ENCODE results near the gene AIRE. TPM values are rescaled to one million over a fixed set of nuclear protein-coding genes. Genes with fewer than 3 reads are reported as not detected.

The AIRE gene
- total RNA-seq, 1 donor from 2014 or later: not detected

DNA sequence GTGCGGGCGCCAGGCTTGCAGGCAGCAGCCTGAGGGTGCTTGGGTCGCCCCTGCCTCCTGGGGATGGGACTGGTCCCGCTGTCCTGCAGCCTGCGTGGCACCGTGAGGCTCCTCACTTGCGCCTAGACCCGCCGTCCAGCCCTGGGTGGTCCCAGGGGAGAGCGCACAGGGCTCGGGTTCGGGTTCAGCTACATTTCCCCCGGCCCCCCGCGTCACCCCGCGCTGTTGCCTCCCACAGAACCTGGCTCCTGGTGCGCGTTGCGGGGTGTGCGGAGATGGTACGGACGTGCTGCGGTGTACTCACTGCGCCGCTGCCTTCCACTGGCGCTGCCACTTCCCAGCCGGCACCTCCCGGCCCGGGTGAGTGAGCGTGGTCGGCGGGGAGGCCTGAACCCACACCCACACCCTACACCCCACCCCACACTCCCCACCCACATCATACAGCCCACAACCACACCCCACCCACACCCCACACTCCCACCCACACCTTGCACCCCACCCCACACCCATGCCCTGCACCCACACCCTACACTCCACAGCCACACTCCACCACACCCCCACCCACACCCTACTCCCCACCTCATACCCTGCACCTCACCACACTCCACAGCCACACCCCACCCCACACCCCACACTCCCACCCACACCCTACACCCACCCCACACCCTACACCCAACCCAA, 8.0 kb downstream of the AIRE start:
- intact Hi-C loops (cut with micrococcal nuclease): no loop called here
- ChIA-PET POLR2A (interaction anchor here (1.0 kb wide), 1 partner anchor 39 kb away, joined by 5 read pairs; no protein-coding TSS in a partner anchor), CTCF (no interaction called here)
- H3K9me3 Mint-ChIP-seq: no peaks in the 10 kb centered on the region
- DNase-seq: no peak
- H3K4me1 Mint-ChIP-seq: peaks cover 46% of the 10 kb centered on the region
- TF ChIP-seq, protein P1, sequence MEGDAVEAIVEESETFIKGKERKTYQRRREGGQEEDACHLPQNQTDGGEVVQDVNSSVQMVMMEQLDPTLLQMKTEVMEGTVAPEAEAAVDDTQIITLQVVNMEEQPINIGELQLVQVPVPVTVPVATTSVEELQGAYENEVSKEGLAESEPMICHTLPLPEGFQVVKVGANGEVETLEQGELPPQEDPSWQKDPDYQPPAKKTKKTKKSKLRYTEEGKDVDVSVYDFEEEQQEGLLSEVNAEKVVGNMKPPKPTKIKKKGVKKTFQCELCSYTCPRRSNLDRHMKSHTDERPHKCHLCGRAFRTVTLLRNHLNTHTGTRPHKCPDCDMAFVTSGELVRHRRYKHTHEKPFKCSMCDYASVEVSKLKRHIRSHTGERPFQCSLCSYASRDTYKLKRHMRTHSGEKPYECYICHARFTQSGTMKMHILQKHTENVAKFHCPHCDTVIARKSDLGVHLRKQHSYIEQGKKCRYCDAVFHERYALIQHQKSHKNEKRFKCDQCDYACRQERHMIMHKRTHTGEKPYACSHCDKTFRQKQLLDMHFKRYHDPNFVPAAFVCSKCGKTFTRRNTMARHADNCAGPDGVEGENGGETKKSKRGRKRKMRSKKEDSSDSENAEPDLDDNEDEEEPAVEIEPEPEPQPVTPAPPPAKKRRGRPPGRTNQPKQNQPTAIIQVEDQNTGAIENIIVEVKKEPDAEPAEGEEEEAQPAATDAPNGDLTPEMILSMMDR (IDR thresholded peaks at IDR 0.05): no peak
- no peak overlapping the region for H3K27ac Mint-ChIP-seq
- no peak overlapping the region for H3K4me3 Mint-ChIP-seq
- H3K27me3 Mint-ChIP-seq: no peaks in the 10 kb centered on the region
- ATAC-seq (ENCODE audit: low read depth): no peak
- H3K36me3 Mint-ChIP-seq (ENCODE audit: low read depth): no peaks in the 10 kb centered on the region

DNA sequence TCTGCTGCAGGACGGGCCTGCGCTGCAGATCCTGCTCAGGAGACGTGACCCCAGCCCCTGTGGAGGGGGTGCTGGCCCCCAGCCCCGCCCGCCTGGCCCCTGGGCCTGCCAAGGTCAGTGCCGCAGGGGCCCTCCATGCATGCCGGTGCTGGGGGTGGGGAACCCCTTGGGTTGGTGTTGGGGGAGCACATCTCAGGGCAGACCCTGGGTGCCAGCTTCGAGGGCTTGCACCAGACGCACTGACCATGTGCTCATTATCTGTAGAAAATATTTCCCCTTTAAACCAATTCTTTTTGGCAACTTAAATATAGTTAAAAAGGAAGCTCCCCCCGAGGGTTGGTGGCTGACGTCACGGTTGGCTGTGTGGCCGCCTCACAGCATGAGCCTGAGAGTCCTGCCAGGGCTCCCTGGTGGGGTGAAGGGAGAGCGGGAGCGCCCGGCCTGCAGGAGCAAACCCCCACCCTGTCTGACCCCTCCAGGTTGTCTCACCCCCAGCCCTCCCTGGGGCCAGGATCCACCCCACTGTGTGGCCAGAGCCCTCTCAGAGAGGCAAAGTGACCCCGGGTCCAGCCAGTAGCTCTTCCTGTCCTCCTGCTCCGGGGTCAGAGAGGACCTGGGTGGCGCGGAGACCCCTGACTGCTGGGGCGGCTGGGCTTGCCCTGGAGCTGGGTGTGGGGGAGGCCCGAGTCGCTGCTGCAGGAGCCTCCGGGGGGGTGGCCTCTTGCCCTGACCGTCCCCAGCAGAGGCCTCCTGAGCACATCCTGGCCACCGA, 8.9 kb downstream of the AIRE start:
- no peak overlapping the region for H3K4me3 Mint-ChIP-seq
- H3K27me3 Mint-ChIP-seq: no peaks in the 10 kb centered on the region
- H3K36me3 Mint-ChIP-seq (ENCODE audit: low read depth): no peaks in the 10 kb centered on the region
- TF ChIP-seq, protein P1 (IDR thresholded peaks at IDR 0.05): no peak
- POLR2A ChIA-PET: interaction anchor here (1.0 kb wide), 1 partner anchor 40 kb away, joined by 5 read pairs; no protein-coding TSS in a partner anchor
- DNase-seq (no peak), ATAC-seq (ENCODE audit: low read depth) (no peak)
- H3K9me3 Mint-ChIP-seq: no peaks in the 10 kb centered on the region
- H3K27ac Mint-ChIP-seq: no peak overlapping the region
- intact Hi-C loops (cut with micrococcal nuclease): no loop called here
- H3K4me1 Mint-ChIP-seq: peaks cover 53% of the 10 kb centered on the region
- CTCF ChIA-PET: no interaction called here

DNA sequence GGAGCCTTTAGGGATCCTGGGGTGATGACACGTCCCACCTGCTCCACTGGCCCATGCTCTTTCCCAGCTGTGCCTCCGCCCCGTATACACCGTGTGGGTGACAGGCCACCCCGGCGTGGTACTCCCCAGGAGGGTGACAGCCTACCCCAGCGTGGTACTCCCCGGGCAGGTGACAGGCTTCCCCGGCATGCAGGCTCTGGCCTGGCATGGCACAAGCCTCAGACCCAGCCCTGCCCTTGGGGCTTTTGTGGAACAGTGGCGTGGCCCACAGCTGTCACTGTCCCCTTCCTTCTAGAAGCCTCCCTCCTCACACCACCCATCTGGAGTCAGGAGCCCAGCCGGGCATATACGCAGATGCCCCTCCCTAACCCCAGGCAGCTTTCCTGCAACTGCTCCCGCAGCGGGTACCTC, 9.5 kb downstream of the AIRE start:
- no peaks in the 10 kb centered on the region for H3K27me3 Mint-ChIP-seq
- ChIA-PET CTCF (no interaction called here), POLR2A (interaction anchor here (1.0 kb wide), 1 partner anchor 41 kb away, joined by 5 read pairs; no protein-coding TSS in a partner anchor)
- ATAC-seq (ENCODE audit: low read depth) (no peak), DNase-seq (no peak)
- H3K36me3 Mint-ChIP-seq (ENCODE audit: low read depth): no peaks in the 10 kb centered on the region
- peak overlapping the region; percentile 24 for H3K4me3 Mint-ChIP-seq
- H3K27ac Mint-ChIP-seq: no peak overlapping the region
- TF ChIP-seq, protein P1 (IDR thresholded peaks at IDR 0.05): no peak
- H3K9me3 Mint-ChIP-seq: no peaks in the 10 kb centered on the region
- peaks cover 53% of the 10 kb centered on the region for H3K4me1 Mint-ChIP-seq
- intact Hi-C loops (cut with micrococcal nuclease): no loop called here

DNA sequence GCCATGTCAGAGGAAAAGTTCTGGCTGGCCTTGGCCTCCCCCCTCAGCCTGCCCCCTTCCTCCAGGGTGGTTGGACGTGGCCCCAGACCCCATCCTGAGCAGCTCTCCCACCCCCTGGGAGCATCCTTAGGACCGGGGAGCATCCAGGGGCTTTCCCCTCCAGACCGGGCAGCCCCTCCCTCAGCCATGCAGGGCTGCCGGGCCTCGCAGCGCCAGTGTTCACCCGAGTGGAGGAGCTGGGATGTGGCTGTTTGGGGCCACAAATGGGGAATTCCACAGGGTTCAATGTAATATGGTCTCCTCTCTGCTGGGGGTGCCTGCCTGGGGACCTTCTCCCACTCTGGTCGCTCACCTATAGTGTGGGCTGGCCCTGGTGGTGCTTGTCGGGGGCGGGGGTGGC, 10.0 kb downstream of the AIRE start:
- Mint-ChIP-seq H3K4me1 (peaks cover 51% of the 10 kb centered on the region), H3K4me3 (peak overlapping the region; percentile 24), H3K27me3 (no peaks in the 10 kb centered on the region), H3K9me3 (no peaks in the 10 kb centered on the region), H3K27ac (no peak overlapping the region), H3K36me3 (ENCODE audit: low read depth) (no peaks in the 10 kb centered on the region)
- DNase-seq (no peak), ATAC-seq (ENCODE audit: low read depth) (no peak)
- POLR2A ChIA-PET: no interaction called here
- TF ChIP-seq, protein P1 (IDR thresholded peaks at IDR 0.05): no peak
- CTCF ChIA-PET: interaction anchor here (1.9 kb wide), 1 partner anchor 27 kb away, joined by 7 read pairs; no protein-coding TSS in a partner anchor
- intact Hi-C loops (cut with micrococcal nuclease): no loop called here

DNA sequence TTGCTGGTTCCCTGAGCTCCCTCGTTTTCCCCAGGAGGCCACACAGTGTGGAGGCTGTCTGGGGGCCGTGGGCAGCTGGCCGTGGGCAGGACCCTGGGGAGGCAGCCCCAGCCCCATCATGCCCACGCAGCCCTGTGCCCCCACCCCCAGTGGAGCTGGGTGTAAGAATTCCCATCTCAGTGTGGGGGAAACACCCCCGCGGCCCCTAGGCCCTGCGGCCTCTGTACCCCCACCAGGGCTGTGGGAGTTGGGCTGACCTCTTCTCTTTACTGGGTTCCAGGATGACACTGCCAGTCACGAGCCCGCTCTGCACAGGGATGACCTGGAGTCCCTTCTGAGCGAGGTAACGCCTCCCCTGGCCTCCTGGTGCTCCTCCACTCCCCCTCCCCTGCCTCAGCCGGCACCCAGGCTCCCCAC, 10.4 kb downstream of the AIRE start:
- Mint-ChIP-seq H3K27ac (no peak overlapping the region), H3K27me3 (no peaks in the 10 kb centered on the region), H3K4me1 (peaks cover 56% of the 10 kb centered on the region), H3K36me3 (ENCODE audit: low read depth) (no peaks in the 10 kb centered on the region), H3K9me3 (no peaks in the 10 kb centered on the region), H3K4me3 (no peak overlapping the region)
- ChIA-PET POLR2A (no interaction called here), CTCF (interaction anchor here (1.3 to 1.9 kb wide), 2 partner anchors 28 to 283 kb away, joined by 3 to 7 read pairs; no protein-coding TSS in a partner anchor)
- ATAC-seq (ENCODE audit: low read depth) (no peak), DNase-seq (no peak)
- intact Hi-C loops (cut with micrococcal nuclease): no loop called here
- TF ChIP-seq, protein P1 (IDR thresholded peaks at IDR 0.05): no peak
